Adrenal gland (tissue), 12 donors: ENCODE measurements around the gene DNAJC11. TPM values are rescaled to one million over a fixed set of nuclear protein-coding genes. Genes with fewer than 3 reads are reported as not detected.

Experiments used
- DNase-seq, 7 donors: peaks; one replicate each; pipeline ENCODE4 v3.0.0-alpha.2; 2019 to 2020
- H3K27ac ChIP-seq, 5 donors: fragments of 200-600 bp; sonication (generic) in 4 of 5; 1 replicate in 3 of 5; 2 replicates in 2 of 5; pipeline versions ENCODE4 v1.5.1 to v1.8.0; 2016 to 2020; ENCODE audit warnings: mild to moderate bottlenecking in 1 of 5
- H3K27me3 ChIP-seq: fragments of 200-600 bp; 2 replicates; pipeline ENCODE4 v1.8.0; 2021
- H3K36me3 ChIP-seq, 2 donors: fragments of 200-600 bp; replicated peaks in 1 of 2; 1 replicate in 1 of 2; 2 replicates in 1 of 2; pipeline versions ENCODE4 v1.5.1 to v1.8.0; 2018 to 2022
- H3K4me1 ChIP-seq, 2 donors: fragments of 200-600 bp; replicated peaks in 1 of 2; 1 replicate in 1 of 2; 2 replicates in 1 of 2; pipeline versions ENCODE4 v1.5.1 to v1.8.0; 2018 to 2021
- H3K4me3 ChIP-seq, 4 donors: fragments of 200-600 bp; sonication (generic) in 3 of 4; one replicate each; pipeline ENCODE4 v1.5.1; 2016 to 2018
- H3K9me3 ChIP-seq, 3 donors: fragments of 200-600 bp; sonication (generic) in 1 of 3; replicated peaks in 1 of 3; 1 replicate in 2 of 3; 2 replicates in 1 of 3; pipeline versions ENCODE4 v1.5.1 to v1.8.0; 2016 to 2021
- CTCF ChIP-seq, 6 experiments: fragments of 450-650 bp in 4 of 6; fragments of 200-600 bp in 2 of 6; sonication (generic) in 1 of 6; IDR thresholded peaks; 1 replicate in 5 of 6; 2 replicates in 1 of 6; pipeline versions ENCODE4 v1.5.1 to v1.8.0; 2016 to 2021; ENCODE audit warnings: antibody characterized with exemption in 6 of 6, mild to moderate bottlenecking in 2 of 6, moderate library complexity in 1 of 6
- POLR2A ChIP-seq, 2 donors: fragments of 450-650 bp; IDR thresholded peaks; one replicate each; pipeline ENCODE4 v1.6.1; 2017; ENCODE audit warnings: antibody characterized with exemption in 2 of 2, mild to moderate bottlenecking in 2 of 2, moderate library complexity in 1 of 2
- WGBS, 4 donors: extraction: QIAGEN DNeasy Blood & Tissue Kit in 2 of 4; methylation state at CpG; one replicate each; pipeline versions ENCODE4 v1.1.5 to v1.1.7; 2013 to 2017; 5-methylcytosine and 5-hydroxymethylcytosine counted together
- intact Hi-C, 2 donors: fragments of 100-400 bp; cut with DNase I; formaldehyde crosslinking; loops; one replicate each; pipeline versions ENCODE4 v1.14.1 to v1.15.0; 2022 to 2023
- polyA plus RNA-seq, 3 donors: library from polyadenylated mRNA; stranded (reverse); fragments of 200-250 nt in 2 of 3; fragments of 350-450 nt in 1 of 3; fragmentation: Illumina TruSeq in 1 of 3; extraction: RNeasy Lipid Tissue Mini Kit (QIAGEN cat#74804) in 1 of 3; gene quantifications; one replicate each; pipeline ENCODE4 v1.2.3, GENCODE V29; 2013 to 2014
- total RNA-seq, 9 donors: library from RNA; depleted of rRNA in 4 of 9; stranded (reverse); fragments of >200 nt in 4 of 9; fragments of 120-200 nt in 1 of 9; fragmentation: NEBNext Ultra II Directional in 1 of 9; extraction: Animal tissue kit (Norgen Biotek cat#: 25700) in 1 of 9; gene quantifications; one replicate each; pipeline versions ENCODE4 v1.1.0 to v1.2.4, GENCODE V29; 2013 to 2023
- donor health status: healthy with polysubstance abuse.
- donor health status: Bipolar disorder and iron deficiency.
- donor health status: DM: yes; HTN: yes; CAD: no.
- donor health status: DM: no; HTN: no; CAD: no.
- donor health status: DM: no; HTN: no; CAD: no.
- donor health status: DM: yes; HTN: yes; CAD: no.

Gene DNAJC11
- total and polyA plus RNA-seq, 12 donors = 29.2 to 125 (median 61.9) TPM

DNA sequence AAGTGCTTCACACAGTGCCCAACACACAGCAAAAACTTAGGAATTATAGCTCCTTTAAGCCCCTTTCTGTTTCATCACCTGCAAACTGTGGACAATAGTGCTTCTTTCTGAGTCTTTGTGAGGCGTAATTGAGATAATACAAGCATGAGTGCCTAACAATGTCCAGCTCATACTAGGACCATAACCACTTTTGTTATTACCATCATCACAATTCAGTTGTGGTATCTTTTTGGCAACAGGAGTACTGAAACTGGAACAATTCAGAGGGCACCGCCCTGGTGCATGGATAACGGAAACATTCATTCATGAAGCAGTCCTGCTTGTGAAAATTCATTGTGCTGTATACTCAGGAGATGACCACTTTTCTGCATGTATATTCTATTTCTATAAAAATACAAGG is 18.2 kb downstream of the DNAJC11 start:
- Histone ChIP-seq H3K4me3 (no peak overlapping the region), H3K36me3 (peaks cover 0 to 19% of the 10 kb centered on the region in 2 donors), H3K9me3 (no peaks in the 10 kb centered on the region), H3K27me3 (no peaks in the 10 kb centered on the region), H3K27ac (no peak overlapping the region), H3K4me1 (peaks cover 3 to 19% of the 10 kb centered on the region in 2 donors)
- WGBS, 4 donors = 95 to 98% (median 98%) methylated on average over 3 of the region's 3 CpGs
- DNase-seq = peak in 1 of 7 donors; percentile 27
- no peak for TF ChIP-seq POLR2A (IDR thresholded peaks at IDR 0.05)
- intact Hi-C loops = no loop called here

DNA sequence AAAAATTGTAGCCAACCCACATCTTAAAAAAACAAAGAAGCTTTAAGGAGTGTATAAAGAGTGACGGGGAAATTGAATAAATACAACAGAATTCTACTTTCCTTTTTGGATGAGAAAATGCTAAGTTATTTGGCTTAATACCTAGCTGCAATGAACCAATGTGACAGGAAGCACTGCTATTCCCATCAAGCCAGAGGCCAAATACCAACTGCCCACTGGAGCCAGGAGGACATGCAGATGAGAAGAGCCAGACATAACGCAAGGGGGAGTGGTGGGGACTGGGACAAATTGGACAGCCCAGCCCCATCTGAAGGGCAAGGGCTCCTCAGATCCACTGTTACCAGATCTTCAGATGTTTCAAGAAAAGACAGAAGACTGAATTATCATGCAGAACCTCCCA is 25.7 kb downstream of the DNAJC11 start:
- Histone ChIP-seq H3K4me3 (no peak overlapping the region), H3K36me3 (peaks cover 0 to 45% of the 10 kb centered on the region in 2 donors), H3K27me3 (no peaks in the 10 kb centered on the region), H3K9me3 (no peaks in the 10 kb centered on the region), H3K27ac (no peak overlapping the region), H3K4me1 (peaks cover 0 to 9% of the 10 kb centered on the region in 2 donors)
- intact Hi-C loops = no loop called here
- WGBS, 4 donors = 93 to 98% (median 97%) methylated on average over 2 of the region's 2 CpGs
- peak in 1 of 7 donors; percentile 34 for DNase-seq
- TF ChIP-seq CTCF (IDR thresholded peaks at IDR 0.05) = no peak
- TF ChIP-seq POLR2A (IDR thresholded peaks at IDR 0.05) = no peak

GRCh38 chr1:6674771-6675170 is 26.8 kb downstream of the DNAJC11 start:
- H3K9me3 ChIP-seq = no peaks in the 10 kb centered on the region
- intact Hi-C loops = no loop called here
- 83 to 95% (median 91%) methylated on average over 1 of the region's 1 CpG for WGBS, 4 donors

GRCh38 chr1:6673816-6674398 is 27.7 kb downstream of the DNAJC11 start:
- H3K4me1 ChIP-seq = peaks cover 0 to 6% of the 10 kb centered on the region in 2 donors
- DNase-seq = peak in 1 of 7 donors; percentile 45
- TF ChIP-seq POLR2A (IDR thresholded peaks at IDR 0.05) = no peak
- no peak for TF ChIP-seq CTCF (IDR thresholded peaks at IDR 0.05)
- intact Hi-C loops = no loop called here
- no peaks in the 10 kb centered on the region for H3K27me3 ChIP-seq
- 71 to 83% (median 72%) methylated on average over 5 of the region's 5 CpGs for WGBS, 4 donors
- no peak overlapping the region for H3K4me3 ChIP-seq
- H3K27ac ChIP-seq = no peak overlapping the region
- peaks cover 0 to 30% of the 10 kb centered on the region in 2 donors for H3K36me3 ChIP-seq
- H3K9me3 ChIP-seq = no peaks in the 10 kb centered on the region

More at GRCh38 chr1:6674771-6675170, 26.8 kb downstream of the DNAJC11 start:
- Histone ChIP-seq H3K27me3 (no peaks in the 10 kb centered on the region), H3K36me3 (peaks cover 0 to 39% of the 10 kb centered on the region in 2 donors), H3K27ac (no peak overlapping the region), H3K4me1 (peaks cover 0 to 6% of the 10 kb centered on the region in 2 donors), H3K4me3 (no peak overlapping the region)
- no peak for TF ChIP-seq POLR2A (IDR thresholded peaks at IDR 0.05)
- no peak for TF ChIP-seq CTCF (IDR thresholded peaks at IDR 0.05)
- no peak for DNase-seq

GRCh38 chr1:6672558-6672957 is 29.1 kb downstream of the DNAJC11 start:
- WGBS, 4 donors = 66 to 85% (median 81%) methylated on average over 2 of the region's 2 CpGs
- Histone ChIP-seq H3K4me3 (no peak overlapping the region), H3K9me3 (no peaks in the 10 kb centered on the region), H3K4me1 (peaks cover under 1 to 10% of the 10 kb centered on the region in 2 donors), H3K27ac (peak overlapping the region in 1 of 5 donors; percentile 32), H3K27me3 (no peaks in the 10 kb centered on the region), H3K36me3 (peaks cover 0 to 18% of the 10 kb centered on the region in 2 donors)
- intact Hi-C loops = no loop called here
- DNase-seq = peak in 1 of 7 donors; percentile 79
- TF ChIP-seq POLR2A (IDR thresholded peaks at IDR 0.05) (no peak), CTCF (IDR thresholded peaks at IDR 0.05) (no peak)
